HG03039 (cell line): ENCODE measurements around the gene CNTNAP2.

Source experiments
- ATAC-seq: cut with Tn5 transposase; IDR thresholded peaks from one replicate; pipeline ENCODE4 v1.9.1; 2021; ENCODE audit warnings: mild to moderate bottlenecking, moderate library complexity; ENCODE audit not compliant: unreplicated experiment

The CNTNAP2 gene

GRCh38 chr7:146116521-146117222 lies at the start of gene CNTNAP2:
TSS of gene CNTNAP2 (plus strand) at chr7:146116801. CDS start at chr7:146116877, 76 bp downstream.
- no peak for ATAC-seq

GRCh38 chr7:146067880-146068279 lies 48.7 kb upstream of the CNTNAP2 start:
- ATAC-seq, result no peak

GRCh38 chr7:146074195-146074765 lies 42.3 kb upstream of the CNTNAP2 start:
- no peak for ATAC-seq

- ATAC-seq, result no peak
Observed at GRCh38 chr7:146076344-146076743, 40.3 kb upstream of the CNTNAP2 start.

GRCh38 chr7:146084086-146084485 lies 32.5 kb upstream of the CNTNAP2 start:
- ATAC-seq, result no peak

- peak; percentile 71 for ATAC-seq
Observed at GRCh38 chr7:146090023-146090645, 26.5 kb upstream of the CNTNAP2 start.

GRCh38 chr7:146094356-146094755 lies 22.2 kb upstream of the CNTNAP2 start:
- ATAC-seq, result no peak

- no peak for ATAC-seq
Observed at GRCh38 chr7:146096994-146097393, 19.6 kb upstream of the CNTNAP2 start.

GRCh38 chr7:146106319-146106718 lies 10.3 kb upstream of the CNTNAP2 start:
- no peak for ATAC-seq

- ATAC-seq, result no peak
Observed at GRCh38 chr7:146112755-146113154, 3.8 kb upstream of the CNTNAP2 start.

- no peak for ATAC-seq
Observed at GRCh38 chr7:146115548-146115850, 1.1 kb upstream of the CNTNAP2 start.

GRCh38 chr7:146115851-146116520 lies 615 bp upstream of the CNTNAP2 start:
- ATAC-seq, result no peak

- ATAC-seq, result no peak
Observed at GRCh38 chr7:146117576-146117975, 975 bp downstream of the CNTNAP2 start.

- ATAC-seq, result no peak
Observed at GRCh38 chr7:146119002-146119401, 2.4 kb downstream of the CNTNAP2 start.

- ATAC-seq, result no peak
Observed at GRCh38 chr7:146123715-146124114, 7.1 kb downstream of the CNTNAP2 start.

GRCh38 chr7:146126767-146127509 lies 10.3 kb downstream of the CNTNAP2 start:
- no peak for ATAC-seq

- no peak for ATAC-seq
Observed at GRCh38 chr7:146129296-146129695, 12.7 kb downstream of the CNTNAP2 start.

- ATAC-seq, result no peak
Observed at GRCh38 chr7:146129997-146130396, 13.4 kb downstream of the CNTNAP2 start.

- no peak for ATAC-seq
Observed at GRCh38 chr7:146131701-146132100, 15.1 kb downstream of the CNTNAP2 start.

GRCh38 chr7:146136357-146136875 lies 19.8 kb downstream of the CNTNAP2 start:
- ATAC-seq, result no peak

- ATAC-seq, result no peak
Observed at GRCh38 chr7:146138926-146139325, 22.3 kb downstream of the CNTNAP2 start.
